ENCODE results near the gene AFAP1L2. TPM values are rescaled to one million over a fixed set of nuclear protein-coding genes. Genes with fewer than 3 reads are reported as not detected.

Gene AFAP1L2
- polyA plus RNA-seq, 1 experiment = 0.22 TPM

- H3K4me3 ChIP-seq (ENCODE audit: low read depth, low read length) = no peak overlapping the region
- ChIA-PET CTCF (no interaction called here), POLR2A (no interaction called here)
- no peak for TF ChIP-seq CTCF (IDR thresholded peaks at IDR 0.05; ENCODE audit: insufficient read depth, low read depth, low read length)
- no peak for DNase-seq (ENCODE audit: low read depth)
- H3K27me3 ChIP-seq (ENCODE audit: control insufficient read depth, insufficient read depth, low read length) = no peaks in the 10 kb centered on the region; the same call in 1 of the 2 replicates
- H3K36me3 ChIP-seq (ENCODE audit: control insufficient read depth, insufficient read depth, low read length) = no peaks in the 10 kb centered on the region
Observed at GRCh38 chr10:114372179-114372578, 32.1 kb downstream of the AFAP1L2 start.

- CTCF ChIA-PET = interaction anchor here (1.3 to 1.9 kb wide), 2 partner anchors 11 to 12 kb away, joined by 4 read pairs; no protein-coding TSS in a partner anchor
Observed at GRCh38 chr10:114370966-114371365, 33.3 kb downstream of the AFAP1L2 start.

GRCh38 chr10:114370199-114370598 lies 34.1 kb downstream of the AFAP1L2 start:
- no peak overlapping the region for H3K4me3 ChIP-seq (ENCODE audit: low read depth, low read length)
- POLR2A ChIA-PET = no interaction called here
- CTCF ChIA-PET = interaction anchor here (1.9 kb wide), 1 partner anchor 13 kb away, joined by 4 read pairs; no protein-coding TSS in a partner anchor
- H3K27me3 ChIP-seq (ENCODE audit: control insufficient read depth, insufficient read depth, low read length) = no peaks in the 10 kb centered on the region; the same call in 1 of the 2 replicates
- no peak for DNase-seq (ENCODE audit: low read depth)
- TF ChIP-seq CTCF (IDR thresholded peaks at IDR 0.05; ENCODE audit: insufficient read depth, low read depth, low read length) = no peak
- no peaks in the 10 kb centered on the region for H3K36me3 ChIP-seq (ENCODE audit: control insufficient read depth, insufficient read depth, low read length)

More at GRCh38 chr10:114370966-114371365, 33.3 kb downstream of the AFAP1L2 start:
- no peak for TF ChIP-seq CTCF (IDR thresholded peaks at IDR 0.05; ENCODE audit: insufficient read depth, low read depth, low read length)
- POLR2A ChIA-PET = no interaction called here
- Histone ChIP-seq H3K36me3 (ENCODE audit: control insufficient read depth, insufficient read depth, low read length) (no peaks in the 10 kb centered on the region), H3K27me3 (ENCODE audit: control insufficient read depth, insufficient read depth, low read length) (no peaks in the 10 kb centered on the region; the same call in 1 of the 2 replicates), H3K4me3 (ENCODE audit: low read depth, low read length) (no peak overlapping the region)
- DNase-seq (ENCODE audit: low read depth) = no peak

- ChIA-PET CTCF (interaction anchor here (1.1 kb wide), 1 partner anchor 14 kb away, joined by 3 read pairs; no protein-coding TSS in a partner anchor), POLR2A (no interaction called here)
- no peaks in the 10 kb centered on the region for H3K27me3 ChIP-seq (ENCODE audit: control insufficient read depth, insufficient read depth, low read length)
Observed at GRCh38 chr10:114368057-114368391, 36.3 kb downstream of the AFAP1L2 start.

More at GRCh38 chr10:114368057-114368391, 36.3 kb downstream of the AFAP1L2 start:
- H3K36me3 ChIP-seq (ENCODE audit: control insufficient read depth, insufficient read depth, low read length) = no peaks in the 10 kb centered on the region
- TF ChIP-seq CTCF (IDR thresholded peaks at IDR 0.05; ENCODE audit: insufficient read depth, low read depth, low read length) = no peak
- H3K4me3 ChIP-seq (ENCODE audit: low read depth, low read length) = no peak overlapping the region
- no peak for DNase-seq (ENCODE audit: low read depth)

Data from BJ (cell line).